ENCODE results near the gene HMGXB3.
"Not testable (repeated sequence)": the region's sequence is repeated elsewhere in the genome, so short reads cannot be mapped to it uniquely, and the experiment has no call there.

Gene HMGXB3

DNA sequence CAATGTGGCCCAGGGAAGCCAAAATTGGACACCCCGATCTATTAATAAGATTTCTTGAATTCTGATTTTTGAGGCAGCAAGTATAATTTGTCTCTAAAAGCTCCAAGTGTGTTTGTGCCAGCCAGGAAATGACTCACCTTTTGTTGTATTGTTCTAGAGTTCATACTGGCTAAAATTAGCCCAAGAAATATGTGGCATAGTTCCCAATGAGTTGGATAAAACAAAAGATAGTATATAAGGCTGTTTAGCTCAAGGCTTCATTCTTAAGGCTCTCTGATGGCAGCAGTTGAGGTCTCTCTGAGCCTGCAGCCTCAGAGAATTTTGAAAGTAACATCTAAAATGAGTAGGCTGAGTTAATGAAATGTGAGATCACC, 21.6 kb downstream of the HMGXB3 start:
- DNase-seq (ENCODE audit: low read depth): peak; percentile 82

- DNase-seq (ENCODE audit: low read depth): no peak
Observed at GRCh38 chr5:150022681-150023080, 22.1 kb downstream of the HMGXB3 start.

- no peak for DNase-seq (ENCODE audit: low read depth)
Observed at GRCh38 chr5:150023136-150023535, 22.6 kb downstream of the HMGXB3 start.

- DNase-seq (ENCODE audit: low read depth): no peak
Observed at GRCh38 chr5:150024346-150024984, 23.9 kb downstream of the HMGXB3 start.

DNA sequence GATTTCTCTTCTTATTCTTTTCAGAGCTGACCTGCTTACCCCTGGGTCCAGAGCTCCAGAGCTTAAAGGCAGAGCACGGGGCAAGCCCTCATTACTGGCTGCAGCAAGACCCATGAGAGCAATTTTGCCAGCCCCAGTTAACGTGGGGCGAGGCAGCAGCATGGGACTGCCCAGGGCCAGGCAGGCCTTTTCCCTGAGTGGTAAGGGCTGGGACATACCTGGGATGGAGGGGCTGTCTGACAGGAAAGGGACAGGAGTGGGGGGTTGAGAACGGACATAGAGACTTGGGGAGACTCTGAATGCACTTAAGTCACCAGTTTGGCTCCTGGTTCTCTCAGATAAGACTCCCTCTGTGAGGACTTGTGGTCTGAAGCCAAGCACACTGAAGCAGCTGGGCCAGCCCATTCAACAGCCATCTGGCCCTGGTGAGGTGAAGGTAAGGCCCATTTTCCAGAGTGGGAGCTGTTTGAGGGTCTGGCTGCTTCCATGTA, 26.2 kb downstream of the HMGXB3 start:
- no peak for DNase-seq (ENCODE audit: low read depth)

- DNase-seq (ENCODE audit: low read depth): not testable (repeated sequence)
Observed at GRCh38 chr5:150028047-150028446, 27.5 kb downstream of the HMGXB3 start.

- DNase-seq (ENCODE audit: low read depth): no peak
Observed at GRCh38 chr5:150033334-150033733, 32.8 kb downstream of the HMGXB3 start.

DNA sequence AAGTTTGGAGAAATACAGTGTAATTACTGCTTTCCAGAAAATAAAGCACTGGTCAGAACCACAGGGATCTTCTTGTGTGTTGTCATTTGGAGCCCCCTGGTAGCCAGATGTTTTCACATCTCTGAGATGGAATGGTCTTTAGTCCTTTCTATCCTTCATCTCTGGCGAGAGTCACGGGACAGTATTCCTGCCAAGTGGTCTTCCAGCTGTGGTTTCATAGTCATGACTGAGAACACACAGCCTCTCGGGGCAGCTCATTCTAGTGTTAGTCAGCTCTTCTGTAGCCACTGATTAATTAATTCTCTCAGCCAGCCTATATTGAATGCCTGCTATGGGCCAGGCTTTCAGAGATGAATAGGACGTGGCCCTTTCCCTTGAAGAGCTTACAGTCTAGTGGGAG, 34.1 kb downstream of the HMGXB3 start:
- peak; percentile 70 for DNase-seq (ENCODE audit: low read depth)

GRCh38 chr5:150035139-150035895, 34.8 kb downstream of the HMGXB3 start:
- no peak for DNase-seq (ENCODE audit: low read depth)

- peak; percentile 80 for DNase-seq (ENCODE audit: low read depth)
Observed at GRCh38 chr5:150036513-150036912, 36.0 kb downstream of the HMGXB3 start.

GRCh38 chr5:150038547-150038946, 38.0 kb downstream of the HMGXB3 start:
- no peak for DNase-seq (ENCODE audit: low read depth)

GRCh38 chr5:150042459-150042858, 41.9 kb downstream of the HMGXB3 start:
- no peak for DNase-seq (ENCODE audit: low read depth)

- DNase-seq (ENCODE audit: low read depth): no peak
Observed at GRCh38 chr5:150043657-150044328, 43.3 kb downstream of the HMGXB3 start.

- peak; percentile 18 for DNase-seq (ENCODE audit: low read depth)
Observed at GRCh38 chr5:150044329-150044681, 43.8 kb downstream of the HMGXB3 start.

GRCh38 chr5:150044712-150045111, 44.2 kb downstream of the HMGXB3 start:
- no peak for DNase-seq (ENCODE audit: low read depth)

DNA sequence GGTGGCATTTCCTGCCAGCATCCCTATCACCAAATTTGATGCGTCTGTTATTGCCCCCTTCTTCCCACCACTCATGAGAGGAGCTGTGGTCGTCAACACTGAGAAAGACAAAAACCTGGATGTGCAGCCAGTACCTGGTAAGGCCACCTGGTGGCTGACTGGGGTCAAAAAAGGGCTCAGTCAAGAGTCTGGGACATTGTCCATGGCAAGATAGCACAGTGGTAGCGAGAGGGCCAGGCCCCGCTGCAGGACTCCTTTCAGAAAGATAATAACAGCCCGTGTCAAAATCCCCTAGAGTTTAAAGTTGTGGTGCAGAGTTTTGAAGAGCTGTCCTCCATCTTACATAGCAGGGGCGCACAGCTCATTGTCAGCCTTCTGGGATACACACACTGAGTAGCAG, 45.0 kb downstream of the HMGXB3 start:
- DNase-seq (ENCODE audit: low read depth): no peak

DNA sequence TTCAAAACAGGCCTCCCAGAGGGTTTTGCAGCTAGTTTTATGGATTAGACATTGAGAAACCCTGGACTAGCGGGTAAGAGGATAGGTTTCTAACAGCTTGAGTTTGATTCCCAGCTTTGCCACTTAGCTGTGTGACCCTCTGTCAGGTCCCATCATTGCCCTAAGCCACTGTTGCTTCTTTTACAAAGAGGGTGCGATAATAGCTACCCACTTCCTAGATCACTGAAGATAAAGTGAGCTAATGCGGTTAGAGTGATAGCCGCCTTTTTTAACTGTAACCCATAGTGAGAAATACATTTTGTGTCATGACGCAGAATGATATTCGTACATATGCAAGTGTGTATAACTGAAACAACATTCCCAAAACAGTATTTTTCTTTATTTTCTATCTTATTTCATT, 45.5 kb downstream of the HMGXB3 start:
- no peak for DNase-seq (ENCODE audit: low read depth)

DNA sequence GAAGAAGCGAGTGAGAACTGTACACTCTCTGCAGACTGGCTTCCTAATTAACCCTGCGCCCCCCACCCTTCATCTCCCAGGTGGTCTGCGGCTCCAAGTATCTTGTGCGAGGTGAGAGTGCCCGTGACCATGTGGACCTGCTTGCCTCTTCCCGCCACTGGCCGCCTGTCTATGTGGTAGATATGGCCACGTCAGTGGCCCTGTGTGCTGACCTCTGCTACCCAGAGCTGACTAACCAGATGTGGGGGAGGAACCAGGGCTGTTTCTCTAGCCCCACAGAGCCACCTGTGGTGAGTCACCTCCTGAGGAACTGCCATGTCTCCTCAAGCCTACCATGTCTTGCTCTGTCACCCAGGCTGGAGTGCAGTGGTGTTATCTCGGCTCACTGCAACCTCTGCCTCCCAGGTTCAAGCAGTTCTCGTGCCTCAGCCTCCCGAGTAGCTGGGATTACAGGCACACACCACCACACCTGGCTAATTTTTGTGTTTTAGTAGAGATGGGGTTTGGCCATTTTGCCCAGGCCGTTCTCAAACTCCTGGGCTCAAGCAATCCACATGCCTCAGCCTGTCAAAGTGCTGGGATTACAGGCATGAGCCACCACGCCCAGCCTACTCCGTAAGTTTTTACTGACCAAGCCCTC, 49.8 kb downstream of the HMGXB3 start:
- DNase-seq (ENCODE audit: low read depth): not testable (repeated sequence)

DNA sequence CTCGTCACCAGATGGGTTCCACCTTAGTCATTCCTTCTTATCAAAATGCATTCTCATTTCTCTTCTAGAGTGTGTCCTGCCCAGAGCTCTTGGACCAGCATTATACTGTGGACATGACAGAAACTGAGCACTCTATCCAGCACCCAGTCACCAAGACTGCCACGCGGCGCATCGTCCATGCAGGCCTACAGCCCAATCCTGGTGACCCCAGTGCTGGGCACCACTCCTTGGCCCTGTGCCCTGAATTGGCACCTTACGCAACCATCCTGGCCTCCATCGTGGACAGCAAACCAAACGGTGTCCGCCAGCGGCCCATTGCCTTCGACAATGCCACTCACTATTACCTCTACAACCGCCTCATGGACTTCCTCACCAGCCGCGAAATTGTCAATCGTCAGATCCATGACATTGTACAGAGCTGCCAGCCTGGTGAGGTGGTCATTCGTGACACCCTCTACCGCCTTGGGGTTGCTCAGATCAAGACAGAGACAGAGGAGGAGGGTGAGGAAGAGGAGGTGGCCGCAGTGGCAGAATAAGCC, 51.2 kb downstream of the HMGXB3 start:
- DNase-seq (ENCODE audit: low read depth): no peak

GRCh38 chr5:150052226-150052955, 51.9 kb downstream of the HMGXB3 start:
- no peak for DNase-seq (ENCODE audit: low read depth)

DNA sequence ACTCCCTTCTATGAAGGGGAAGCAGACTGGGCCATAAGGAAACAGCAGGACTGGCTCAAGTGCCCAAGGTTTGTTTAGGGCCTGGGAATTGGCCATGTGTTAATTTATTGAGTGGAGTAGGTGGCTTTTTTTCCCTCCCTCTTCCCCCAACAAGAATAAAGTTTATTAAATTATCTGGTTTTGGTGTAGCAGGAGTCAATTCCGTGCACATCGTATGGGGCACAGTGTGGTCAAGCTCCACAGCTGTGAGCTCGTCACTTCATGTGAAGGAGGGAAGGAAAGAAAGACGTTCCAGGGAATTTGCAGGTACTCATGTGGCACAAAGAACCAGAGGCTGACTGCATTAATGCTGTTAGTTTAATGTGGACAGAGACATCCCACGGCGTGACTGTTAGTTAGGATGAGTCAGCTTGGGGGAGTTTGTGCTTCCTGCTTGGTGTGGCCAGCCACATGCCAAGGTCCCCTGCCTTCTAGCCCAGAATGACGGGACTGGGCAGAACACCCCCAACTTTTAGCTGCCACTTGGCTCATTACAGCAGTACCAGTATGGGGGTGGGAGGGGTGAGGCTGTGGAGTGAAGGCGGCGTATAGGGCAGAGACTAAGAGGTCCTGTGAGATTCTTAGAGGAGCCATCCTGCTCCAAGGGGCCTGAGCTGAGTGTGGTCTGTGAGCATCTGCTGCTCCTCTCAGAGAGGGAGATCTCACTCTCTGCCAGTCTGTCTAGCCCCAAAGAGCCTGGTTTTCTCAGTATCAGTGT, 52.6 kb downstream of the HMGXB3 start:
- peak; percentile 46 for DNase-seq (ENCODE audit: low read depth)

All from fibroblast of gingiva (primary cell).